Liver (tissue), 9 donors: ENCODE results near the gene CCT5. TPM values are rescaled to one million over a fixed set of nuclear protein-coding genes. Genes with fewer than 3 reads are reported as not detected.

Experiments
- DNase-seq: peaks from one replicate; pipeline ENCODE4 v3.0.0-alpha.2; 2017; ENCODE audit warnings: low spot score
- H3K27ac ChIP-seq, 2 donors: one replicate each; pipeline ENCODE4 v1.7.0; 2013; ENCODE audit warnings: inconsistent platforms in 2 of 2, low read length in 2 of 2, control low read depth in 1 of 2, low read depth in 1 of 2, mild to moderate bottlenecking in 1 of 2
- H3K27me3 ChIP-seq, 4 donors: one replicate each; pipeline versions ENCODE4 v1.6.1 to v1.7.0; 2013; ENCODE audit warnings: low read length in 3 of 4, inconsistent platforms in 1 of 4, mild to moderate bottlenecking in 1 of 4, moderate library complexity in 1 of 4; ENCODE audit not compliant: control insufficient read depth in 4 of 4, insufficient read depth in 4 of 4
- H3K36me3 ChIP-seq, 4 donors: one replicate each; pipeline versions ENCODE4 v1.6.1 to v1.7.0; 2013; ENCODE audit warnings: low read length in 3 of 4, mild to moderate bottlenecking in 3 of 4, low read depth in 1 of 4, moderate library complexity in 1 of 4; ENCODE audit not compliant: control insufficient read depth in 4 of 4, insufficient read depth in 3 of 4
- H3K4me1 ChIP-seq, 4 donors: one replicate each; pipeline versions ENCODE4 v1.6.1 to v1.7.0; 2013; ENCODE audit warnings: low read length in 3 of 4, mild to moderate bottlenecking in 3 of 4, moderate library complexity in 1 of 4; ENCODE audit not compliant: control insufficient read depth in 4 of 4, insufficient read depth in 4 of 4
- H3K4me3 ChIP-seq, 3 donors: one replicate each; pipeline versions ENCODE4 v1.6.1 to v1.7.0; 2013; ENCODE audit warnings: low read length in 3 of 3, control low read depth in 1 of 3, low read depth in 1 of 3, mild to moderate bottlenecking in 1 of 3
- H3K9ac ChIP-seq, 2 donors: one replicate each; pipeline ENCODE4 v1.7.0; 2013; ENCODE audit warnings: low read length in 2 of 2, mild to moderate bottlenecking in 2 of 2, moderate library complexity in 2 of 2, control low read depth in 1 of 2, low read depth in 1 of 2
- H3K9me3 ChIP-seq, 4 donors: one replicate each; pipeline versions ENCODE4 v1.6.1 to v1.7.0; 2013; ENCODE audit warnings: low read length in 3 of 4; ENCODE audit not compliant: control insufficient read depth in 4 of 4
- EGR1 ChIP-seq, 2 donors: IDR thresholded peaks; 2 replicates each; pipeline ENCODE4 v1.6.1; 2016 to 2018; ENCODE audit warnings: antibody characterized with exemption in 2 of 2, low read depth in 2 of 2
- FOXA1 ChIP-seq: IDR thresholded peaks from 2 replicates; pipeline ENCODE4 v1.6.1; 2016; ENCODE audit warnings: antibody characterized with exemption
- FOXA2 ChIP-seq: IDR thresholded peaks from 2 replicates; pipeline ENCODE4 v1.6.1; 2016; ENCODE audit warnings: antibody characterized with exemption
- GABPA ChIP-seq, 2 donors: IDR thresholded peaks in 1 of 2; conservative IDR thresholded peaks in 1 of 2; 2 replicates each; pipeline ENCODE4 v1.6.1; 2016; ENCODE audit warnings: antibody characterized with exemption in 2 of 2, mild to moderate bottlenecking in 1 of 2, moderate library complexity in 1 of 2
- HNF4A ChIP-seq, 2 donors: conservative IDR thresholded peaks; 2 replicates each; pipeline ENCODE4 v1.6.1; 2016; ENCODE audit warnings: antibody characterized with exemption in 2 of 2, mild to moderate bottlenecking in 2 of 2
- HNF4G ChIP-seq: IDR thresholded peaks from 2 replicates; pipeline ENCODE4 v1.6.1; 2016; ENCODE audit warnings: antibody characterized with exemption
- JUND ChIP-seq, 2 donors: IDR thresholded peaks; 2 replicates each; pipeline ENCODE4 v1.6.1; 2016; ENCODE audit warnings: antibody characterized with exemption in 2 of 2
- NR2F2 ChIP-seq: IDR thresholded peaks from 2 replicates; pipeline ENCODE4 v1.6.1; 2016; ENCODE audit warnings: antibody characterized with exemption
- RXRA ChIP-seq, 2 donors: IDR thresholded peaks; 2 replicates each; pipeline ENCODE4 v1.6.1; 2017 to 2018; ENCODE audit warnings: antibody characterized with exemption in 2 of 2, mild to moderate bottlenecking in 1 of 2
- SP1 ChIP-seq: IDR thresholded peaks from 2 replicates; pipeline ENCODE4 v1.6.1; 2018; ENCODE audit warnings: antibody characterized with exemption, mild to moderate bottlenecking
- TAF1 ChIP-seq: conservative IDR thresholded peaks from 2 replicates; pipeline ENCODE4 v1.6.1; 2016; ENCODE audit warnings: antibody characterized with exemption, mild to moderate bottlenecking
- YY1 ChIP-seq: IDR thresholded peaks from 2 replicates; pipeline ENCODE4 v1.6.1; 2016; ENCODE audit warnings: antibody characterized with exemption, mild to moderate bottlenecking
- WGBS: extraction: QIAGEN DNeasy Blood & Tissue Kit; methylation state at CpG from one replicate; pipeline ENCODE4 v1.1.7; 2013; 5-methylcytosine and 5-hydroxymethylcytosine counted together
- polyA plus RNA-seq, 2 donors: library from polyadenylated mRNA; stranded (reverse) in 1 of 2; unstranded in 1 of 2; fragments of 200-250 nt in 1 of 2; fragments of >200 nt in 1 of 2; fragmentation: Nextera tagmentation in 1 of 2; extraction: Ambion mirVana in 1 of 2; gene quantifications; one replicate each; pipeline versions ENCODE4 v1.2.1 to v1.2.3, GENCODE V29; 2013 to 2015
- total RNA-seq, 2 donors: library from RNA; depleted of rRNA; stranded (reverse); fragments of >200 nt; gene quantifications; one replicate each; pipeline ENCODE4 v1.2.3, GENCODE V29; 2014
- TF ChIP-seq, protein P1 (sequence below): IDR thresholded peaks from 2 replicates; pipeline ENCODE4 v1.6.1; 2016; ENCODE audit warnings: antibody characterized with exemption, mild to moderate bottlenecking
- TF ChIP-seq, protein P2 (sequence below): IDR thresholded peaks from 2 replicates; pipeline ENCODE4 v1.6.1; 2016; ENCODE audit warnings: antibody characterized with exemption
- TF ChIP-seq, protein P3 (sequence below): IDR thresholded peaks from 2 replicates; pipeline ENCODE4 v1.6.1; 2016; ENCODE audit warnings: antibody characterized with exemption
- TF ChIP-seq, protein P4 (sequence below): fragments of 150-350 bp; IDR thresholded peaks from 2 replicates; pipeline ENCODE4 v1.5.1; 2017; ENCODE audit warnings: improper control_type of control experiment, low read depth, low read length; ENCODE audit not compliant: missing input control
- TF ChIP-seq, protein P5 (sequence below): IDR thresholded peaks from 2 replicates; pipeline ENCODE4 v1.6.1; 2016; ENCODE audit warnings: antibody characterized with exemption
- donor health status: healthy.
- donor health status: healthy.
- donor health status: healthy.
- donor health status: healthy.
- donor health status: healthy.

CCT5 gene
- total and polyA plus RNA-seq, 4 donors: 68.4 to 157 (median 105) TPM

DNA sequence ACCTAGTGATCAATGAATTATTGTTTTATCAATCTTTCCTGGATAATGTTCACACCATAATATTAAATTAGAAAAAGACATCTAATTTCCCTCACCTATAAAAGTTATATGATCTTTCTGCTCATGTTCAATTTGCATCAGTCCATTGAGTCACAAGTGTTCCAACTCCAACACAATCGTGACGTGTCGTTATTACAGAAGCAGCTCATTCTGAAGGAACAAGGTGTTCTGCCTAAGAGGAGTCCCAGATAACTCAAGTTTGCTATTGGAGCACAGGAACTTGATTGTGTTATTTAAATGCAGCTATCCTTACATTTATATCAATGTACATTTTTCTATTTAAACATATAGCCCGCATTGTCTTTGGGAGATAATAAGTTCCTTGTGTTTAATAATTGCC is 31.0 kb upstream of the CCT5 start:
- Histone ChIP-seq H3K9me3 (no peaks in the 10 kb centered on the region), H3K36me3 (no peaks in the 10 kb centered on the region), H3K9ac (no peak overlapping the region), H3K4me3 (no peak overlapping the region), H3K27me3 (no peaks in the 10 kb centered on the region), H3K27ac (no peak overlapping the region), H3K4me1 (no peaks in the 10 kb centered on the region)
- TF ChIP-seq, protein P1, sequence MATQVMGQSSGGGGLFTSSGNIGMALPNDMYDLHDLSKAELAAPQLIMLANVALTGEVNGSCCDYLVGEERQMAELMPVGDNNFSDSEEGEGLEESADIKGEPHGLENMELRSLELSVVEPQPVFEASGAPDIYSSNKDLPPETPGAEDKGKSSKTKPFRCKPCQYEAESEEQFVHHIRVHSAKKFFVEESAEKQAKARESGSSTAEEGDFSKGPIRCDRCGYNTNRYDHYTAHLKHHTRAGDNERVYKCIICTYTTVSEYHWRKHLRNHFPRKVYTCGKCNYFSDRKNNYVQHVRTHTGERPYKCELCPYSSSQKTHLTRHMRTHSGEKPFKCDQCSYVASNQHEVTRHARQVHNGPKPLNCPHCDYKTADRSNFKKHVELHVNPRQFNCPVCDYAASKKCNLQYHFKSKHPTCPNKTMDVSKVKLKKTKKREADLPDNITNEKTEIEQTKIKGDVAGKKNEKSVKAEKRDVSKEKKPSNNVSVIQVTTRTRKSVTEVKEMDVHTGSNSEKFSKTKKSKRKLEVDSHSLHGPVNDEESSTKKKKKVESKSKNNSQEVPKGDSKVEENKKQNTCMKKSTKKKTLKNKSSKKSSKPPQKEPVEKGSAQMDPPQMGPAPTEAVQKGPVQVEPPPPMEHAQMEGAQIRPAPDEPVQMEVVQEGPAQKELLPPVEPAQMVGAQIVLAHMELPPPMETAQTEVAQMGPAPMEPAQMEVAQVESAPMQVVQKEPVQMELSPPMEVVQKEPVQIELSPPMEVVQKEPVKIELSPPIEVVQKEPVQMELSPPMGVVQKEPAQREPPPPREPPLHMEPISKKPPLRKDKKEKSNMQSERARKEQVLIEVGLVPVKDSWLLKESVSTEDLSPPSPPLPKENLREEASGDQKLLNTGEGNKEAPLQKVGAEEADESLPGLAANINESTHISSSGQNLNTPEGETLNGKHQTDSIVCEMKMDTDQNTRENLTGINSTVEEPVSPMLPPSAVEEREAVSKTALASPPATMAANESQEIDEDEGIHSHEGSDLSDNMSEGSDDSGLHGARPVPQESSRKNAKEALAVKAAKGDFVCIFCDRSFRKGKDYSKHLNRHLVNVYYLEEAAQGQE: no peak
- TF ChIP-seq FOXA1: no peak
- WGBS: 97% methylated on average over 4 of the region's 4 CpGs
- no peak for DNase-seq

DNA sequence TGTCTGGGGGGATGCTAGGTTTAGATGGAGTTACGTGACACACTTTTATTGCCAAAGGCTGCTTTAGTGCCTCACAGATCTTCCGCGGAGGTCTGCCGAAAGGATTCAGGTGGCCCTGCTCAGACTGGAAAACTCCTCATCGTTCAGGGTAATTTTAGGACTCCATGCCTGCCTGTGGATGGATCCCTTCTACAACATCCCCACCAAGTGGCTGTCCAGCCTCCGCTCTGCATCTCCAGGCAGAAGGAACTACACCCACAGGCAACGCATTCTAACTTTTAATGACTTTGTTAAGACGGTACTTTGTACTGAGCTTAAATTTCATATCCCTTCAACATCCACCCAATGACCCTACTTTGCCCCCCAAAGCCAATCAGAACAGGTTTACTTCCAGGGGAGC is 29.8 kb upstream of the CCT5 start:
- Histone ChIP-seq H3K36me3 (peaks cover 0 to 1% (median 0%) of the 10 kb centered on the region in 4 donors), H3K4me3 (no peak overlapping the region), H3K4me1 (no peaks in the 10 kb centered on the region), H3K27me3 (no peaks in the 10 kb centered on the region), H3K27ac (no peak overlapping the region), H3K9me3 (no peaks in the 10 kb centered on the region), H3K9ac (no peak overlapping the region)
- DNase-seq: no peak
- TF ChIP-seq FOXA2: no peak
- no peak for TF ChIP-seq JUND (IDR thresholded peaks at IDR 0.05)
- TF ChIP-seq RXRA (IDR thresholded peaks at IDR 0.05): no peak
- no peak for TF ChIP-seq YY1
- TF ChIP-seq EGR1 (IDR thresholded peaks at IDR 0.05; ENCODE audit: low read depth in 2 of 2): no peak
- TF ChIP-seq SP1: no peak
- WGBS: 88% methylated on average over 8 of the region's 8 CpGs

DNA sequence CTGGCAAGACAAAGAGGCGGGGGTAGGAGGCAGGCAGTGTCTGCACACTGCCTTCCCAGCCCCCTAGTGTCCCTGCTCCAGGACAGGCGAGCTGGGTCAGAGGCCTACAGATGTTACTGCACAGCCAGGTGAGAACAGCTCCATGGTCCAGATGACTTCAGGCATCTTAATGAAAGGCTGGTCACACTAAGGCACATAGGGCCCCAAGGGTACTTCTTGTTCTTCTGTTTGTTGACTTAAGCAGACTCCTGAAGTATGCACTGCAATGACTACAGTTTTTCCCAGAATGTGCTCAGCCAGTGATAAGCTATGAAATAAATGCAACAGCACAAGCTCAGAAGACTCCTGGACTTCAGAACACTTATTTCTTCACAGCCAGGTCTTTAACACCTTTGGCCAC is 27.8 kb upstream of the CCT5 start:
- Histone ChIP-seq H3K27ac (no peak overlapping the region), H3K9ac (no peak overlapping the region), H3K27me3 (no peaks in the 10 kb centered on the region), H3K4me1 (no peaks in the 10 kb centered on the region), H3K36me3 (peaks cover 0 to 3% (median 2%) of the 10 kb centered on the region in 4 donors), H3K9me3 (peaks cover 0 to 1% (median 0%) of the 10 kb centered on the region in 4 donors), H3K4me3 (no peak overlapping the region)
- DNase-seq: no peak
- WGBS: 98% methylated on average over 2 of the region's 2 CpGs
- TF ChIP-seq FOXA1 (no peak), YY1 (no peak), NR2F2 (no peak), GABPA (IDR thresholded peaks at IDR 0.05 in 1 of 2, conservative IDR thresholded peaks at IDR 0.05 in 1 of 2) (no peak), JUND (IDR thresholded peaks at IDR 0.05) (no peak), HNF4G (no peak), FOXA2 (no peak), SP1 (no peak), RXRA (IDR thresholded peaks at IDR 0.05) (no peak), EGR1 (IDR thresholded peaks at IDR 0.05; ENCODE audit: low read depth in 2 of 2) (no peak), TAF1 (no peak), HNF4A (conservative IDR thresholded peaks at IDR 0.05) (no peak)
- TF ChIP-seq, protein P2, sequence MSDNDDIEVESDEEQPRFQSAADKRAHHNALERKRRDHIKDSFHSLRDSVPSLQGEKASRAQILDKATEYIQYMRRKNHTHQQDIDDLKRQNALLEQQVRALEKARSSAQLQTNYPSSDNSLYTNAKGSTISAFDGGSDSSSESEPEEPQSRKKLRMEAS: no peak
- TF ChIP-seq, protein P3, sequence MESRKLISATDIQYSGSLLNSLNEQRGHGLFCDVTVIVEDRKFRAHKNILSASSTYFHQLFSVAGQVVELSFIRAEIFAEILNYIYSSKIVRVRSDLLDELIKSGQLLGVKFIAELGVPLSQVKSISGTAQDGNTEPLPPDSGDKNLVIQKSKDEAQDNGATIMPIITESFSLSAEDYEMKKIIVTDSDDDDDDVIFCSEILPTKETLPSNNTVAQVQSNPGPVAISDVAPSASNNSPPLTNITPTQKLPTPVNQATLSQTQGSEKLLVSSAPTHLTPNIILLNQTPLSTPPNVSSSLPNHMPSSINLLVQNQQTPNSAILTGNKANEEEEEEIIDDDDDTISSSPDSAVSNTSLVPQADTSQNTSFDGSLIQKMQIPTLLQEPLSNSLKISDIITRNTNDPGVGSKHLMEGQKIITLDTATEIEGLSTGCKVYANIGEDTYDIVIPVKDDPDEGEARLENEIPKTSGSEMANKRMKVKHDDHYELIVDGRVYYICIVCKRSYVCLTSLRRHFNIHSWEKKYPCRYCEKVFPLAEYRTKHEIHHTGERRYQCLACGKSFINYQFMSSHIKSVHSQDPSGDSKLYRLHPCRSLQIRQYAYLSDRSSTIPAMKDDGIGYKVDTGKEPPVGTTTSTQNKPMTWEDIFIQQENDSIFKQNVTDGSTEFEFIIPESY: no peak
- TF ChIP-seq, protein P4, sequence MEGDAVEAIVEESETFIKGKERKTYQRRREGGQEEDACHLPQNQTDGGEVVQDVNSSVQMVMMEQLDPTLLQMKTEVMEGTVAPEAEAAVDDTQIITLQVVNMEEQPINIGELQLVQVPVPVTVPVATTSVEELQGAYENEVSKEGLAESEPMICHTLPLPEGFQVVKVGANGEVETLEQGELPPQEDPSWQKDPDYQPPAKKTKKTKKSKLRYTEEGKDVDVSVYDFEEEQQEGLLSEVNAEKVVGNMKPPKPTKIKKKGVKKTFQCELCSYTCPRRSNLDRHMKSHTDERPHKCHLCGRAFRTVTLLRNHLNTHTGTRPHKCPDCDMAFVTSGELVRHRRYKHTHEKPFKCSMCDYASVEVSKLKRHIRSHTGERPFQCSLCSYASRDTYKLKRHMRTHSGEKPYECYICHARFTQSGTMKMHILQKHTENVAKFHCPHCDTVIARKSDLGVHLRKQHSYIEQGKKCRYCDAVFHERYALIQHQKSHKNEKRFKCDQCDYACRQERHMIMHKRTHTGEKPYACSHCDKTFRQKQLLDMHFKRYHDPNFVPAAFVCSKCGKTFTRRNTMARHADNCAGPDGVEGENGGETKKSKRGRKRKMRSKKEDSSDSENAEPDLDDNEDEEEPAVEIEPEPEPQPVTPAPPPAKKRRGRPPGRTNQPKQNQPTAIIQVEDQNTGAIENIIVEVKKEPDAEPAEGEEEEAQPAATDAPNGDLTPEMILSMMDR: no peak
- TF ChIP-seq, protein P5, sequence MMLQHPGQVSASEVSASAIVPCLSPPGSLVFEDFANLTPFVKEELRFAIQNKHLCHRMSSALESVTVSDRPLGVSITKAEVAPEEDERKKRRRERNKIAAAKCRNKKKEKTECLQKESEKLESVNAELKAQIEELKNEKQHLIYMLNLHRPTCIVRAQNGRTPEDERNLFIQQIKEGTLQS: no peak
- TF ChIP-seq, protein P1: no peak
